Stomach (tissue), 9 donors: Measurements from ENCODE around the gene FIZ1. TPM values are rescaled to one million over a fixed set of nuclear protein-coding genes. Genes with fewer than 3 reads are reported as not detected.

Experiments used
- DNase-seq, 2 donors: peaks; one replicate each; pipeline versions ENCODE4 v3.0.0 to v3.0.0-alpha.2; 2013 to 2019
- H3K27ac ChIP-seq, 5 donors: fragments of 200-600 bp in 4 of 5; sonication (generic) in 4 of 5; one replicate each; pipeline ENCODE4 v1.5.1; 2013 to 2019; ENCODE audit warnings: mild to moderate bottlenecking in 1 of 5, moderate library complexity in 1 of 5
- H3K27me3 ChIP-seq, 3 donors: fragments of 200-600 bp; sonication (generic); one replicate each; pipeline ENCODE4 v1.5.1; 2017 to 2019; ENCODE audit warnings: mixed run types in 1 of 3
- H3K36me3 ChIP-seq, 4 donors: fragments of 200-600 bp; sonication (generic); 1 replicate in 3 of 4; 2 replicates in 1 of 4; pipeline ENCODE4 v1.5.1; 2016 to 2019
- H3K4me1 ChIP-seq, 4 donors: fragments of 200-600 bp; sonication (generic); one replicate each; pipeline ENCODE4 v1.5.1; 2016 to 2019
- H3K4me3 ChIP-seq, 4 donors: fragments of 200-600 bp; sonication (generic) in 3 of 4; one replicate each; pipeline ENCODE4 v1.5.1; 2016 to 2019; ENCODE audit warnings: mild to moderate bottlenecking in 1 of 4
- H3K9me3 ChIP-seq, 4 donors: fragments of 200-600 bp; sonication (generic); one replicate each; pipeline ENCODE4 v1.5.1; 2016 to 2019
- CTCF ChIP-seq, 7 experiments: fragments of 450-650 bp in 4 of 7; fragments of 200-600 bp in 3 of 7; sonication (generic) in 3 of 7; IDR thresholded peaks; one replicate each; pipeline ENCODE4 v1.5.1; 2016 to 2019; ENCODE audit warnings: antibody characterized with exemption in 7 of 7, control low read depth in 2 of 7, mild to moderate bottlenecking in 1 of 7
- EP300 ChIP-seq: sonication (generic); formaldehyde crosslinking; IDR thresholded peaks from one replicate; pipeline ENCODE4 v1.6.1; 2017; ENCODE audit warnings: antibody characterized with exemption
- POLR2A ChIP-seq, 4 donors: fragments of 450-650 bp; IDR thresholded peaks; one replicate each; pipeline ENCODE4 v1.6.1; 2016; ENCODE audit warnings: antibody characterized with exemption in 4 of 4, control low read depth in 2 of 4, mild to moderate bottlenecking in 1 of 4, moderate library complexity in 1 of 4
- POLR2AphosphoS5 ChIP-seq, 3 donors: sonication (generic); formaldehyde crosslinking; IDR thresholded peaks; one replicate each; pipeline ENCODE4 v1.6.1; 2016; ENCODE audit warnings: antibody characterized with exemption in 3 of 3
- WGBS, 5 donors: extraction: QIAGEN DNeasy Blood & Tissue Kit in 3 of 5; methylation state at CpG; one replicate each; pipeline versions ENCODE4 v1.1.5 to v1.1.7; 2013 to 2018; 5-methylcytosine and 5-hydroxymethylcytosine counted together
- intact Hi-C: fragments of 100-400 bp; cut with DNase I; formaldehyde crosslinking; loops from one replicate; pipeline ENCODE4 v1.15.1; 2023; ENCODE audit warnings: low total_unique reads
- polyA plus RNA-seq, 3 donors: library from polyadenylated mRNA; stranded (reverse); fragments of 200-250 nt; gene quantifications; one replicate each; pipeline ENCODE4 v1.2.3, GENCODE V29; 2013
- total RNA-seq, 5 donors: library from RNA; depleted of rRNA; stranded (reverse); fragments of >200 nt; gene quantifications; one replicate each; pipeline versions ENCODE4 v1.1.0 to v1.2.3, GENCODE V29; 2014 to 2016
- donor health status: healthy with polysubstance abuse.
- donor health status: Bipolar disorder and iron deficiency.
- donor health status: healthy.

Gene FIZ1
- total and polyA plus RNA-seq, 8 donors, result 4.0 to 16.8 (median 8.7) TPM; not detected in 1

GRCh38 chr19:55613930-55614710, 14.8 kb upstream of the FIZ1 start:
- 91 to 95% (median 94%) methylated on average over 19 to 75 of the region's 75 CpGs for WGBS, 5 donors
- no peak for TF ChIP-seq POLR2A (IDR thresholded peaks at IDR 0.05)
- TF ChIP-seq EP300, result no peak
- no peak for TF ChIP-seq POLR2AphosphoS5 (IDR thresholded peaks at IDR 0.05)
- no peak for TF ChIP-seq CTCF (IDR thresholded peaks at IDR 0.05)
- H3K27me3 ChIP-seq, result no peaks in the 10 kb centered on the region
- peaks cover 16 to 72% (median 68%) of the 10 kb centered on the region in 4 donors for H3K36me3 ChIP-seq
- H3K4me1 ChIP-seq, result peaks cover under 1 to 50% (median 15%) of the 10 kb centered on the region in 4 donors
- no peak for DNase-seq
- no peaks in the 10 kb centered on the region for H3K9me3 ChIP-seq
- intact Hi-C loops, result loop anchor here (5.0 kb wide), 1 partner anchor 102 kb away; no protein-coding TSS in a partner anchor
- no peak overlapping the region for H3K4me3 ChIP-seq
- H3K27ac ChIP-seq, result no peak overlapping the region

- DNase-seq, result no peak
Measured at GRCh38 chr19:55613396-55613795, 14.1 kb upstream of the FIZ1 start.

GRCh38 chr19:55611983-55612645, 12.8 kb upstream of the FIZ1 start:
- DNase-seq, result no peak
- TF ChIP-seq CTCF (IDR thresholded peaks at IDR 0.05), result no peak
- Histone ChIP-seq H3K4me1 (peaks cover 0 to 58% (median 19%) of the 10 kb centered on the region in 4 donors), H3K9me3 (no peaks in the 10 kb centered on the region), H3K36me3 (peaks cover 16 to 74% (median 62%) of the 10 kb centered on the region in 4 donors), H3K27ac (no peak overlapping the region), H3K4me3 (no peak overlapping the region), H3K27me3 (no peaks in the 10 kb centered on the region)
- intact Hi-C loops, result loop anchor here (5.0 kb wide), 1 partner anchor 100 kb away; no protein-coding TSS in a partner anchor
- 80 to 93% (median 83%) methylated on average over 3 of the region's 3 CpGs for WGBS, 5 donors

More at GRCh38 chr19:55613396-55613795, 14.1 kb upstream of the FIZ1 start:
- TF ChIP-seq CTCF (IDR thresholded peaks at IDR 0.05) (no peak), POLR2AphosphoS5 (IDR thresholded peaks at IDR 0.05) (no peak), POLR2A (IDR thresholded peaks at IDR 0.05) (no peak), EP300 (no peak)
- Histone ChIP-seq H3K36me3 (peaks cover 16 to 78% (median 71%) of the 10 kb centered on the region in 4 donors), H3K4me1 (peaks cover 0 to 50% (median 12%) of the 10 kb centered on the region in 4 donors), H3K9me3 (no peaks in the 10 kb centered on the region), H3K27ac (no peak overlapping the region), H3K27me3 (no peaks in the 10 kb centered on the region), H3K4me3 (no peak overlapping the region)
- 93 to 96% (median 94%) methylated on average over 9 to 27 of the region's 27 CpGs for WGBS, 5 donors
- intact Hi-C loops, result loop anchor here (5.0 kb wide), 1 partner anchor 101 kb away; no protein-coding TSS in a partner anchor

GRCh38 chr19:55611300-55611982, 12.1 kb upstream of the FIZ1 start:
- no peaks in the 10 kb centered on the region for H3K9me3 ChIP-seq
- intact Hi-C loops, result loop anchor here (5.0 kb wide), 1 partner anchor 99 kb away; no protein-coding TSS in a partner anchor
- DNase-seq, result no peak
- peaks cover 5 to 65% (median 25%) of the 10 kb centered on the region in 4 donors for H3K4me1 ChIP-seq
- H3K27ac ChIP-seq, result no peak overlapping the region
- WGBS, 5 donors, result 72 to 79% (median 77%) methylated on average over 14 to 15 of the region's 15 CpGs
- H3K36me3 ChIP-seq, result peaks cover 13 to 69% (median 58%) of the 10 kb centered on the region in 4 donors
- TF ChIP-seq CTCF (IDR thresholded peaks at IDR 0.05) (no peak), EP300 (no peak), POLR2A (IDR thresholded peaks at IDR 0.05) (no peak), POLR2AphosphoS5 (IDR thresholded peaks at IDR 0.05) (no peak)
- H3K27me3 ChIP-seq, result no peaks in the 10 kb centered on the region
- no peak overlapping the region for H3K4me3 ChIP-seq
